GM18505 (cell line): ENCODE data around the gene ZFR2.

Experiments used
- ATAC-seq: cut with Tn5 transposase; IDR thresholded peaks from one replicate; pipeline ENCODE4 v1.9.1; 2021; ENCODE audit not compliant: unreplicated experiment
- POLR2A ChIP-seq: IDR thresholded peaks from 4 replicates; pipeline ENCODE4 v1.6.1; 2011; ENCODE audit warnings: borderline replicate concordance; ENCODE audit not compliant: insufficient read depth, insufficient read length; ENCODE audit errors: extremely low read depth

ZFR2 gene

GRCh38 chr19:3790941-3791340, 77.9 kb downstream of the ZFR2 start:
- ATAC-seq: no peak

GRCh38 chr19:3790209-3790734, 78.6 kb downstream of the ZFR2 start:
- TF ChIP-seq POLR2A: no peak
- ATAC-seq: no peak

More at GRCh38 chr19:3790941-3791340, 77.9 kb downstream of the ZFR2 start:
- no peak for TF ChIP-seq POLR2A

- no peak for ATAC-seq
- no peak for TF ChIP-seq POLR2A
Measured at GRCh38 chr19:3788996-3789778, 79.7 kb downstream of the ZFR2 start.

GRCh38 chr19:3785938-3786824, 82.7 kb downstream of the ZFR2 start, which contains the start of gene MATK:
MATK (minus strand) TSS chr19:3786381; CDS start chr19:3785135, 1,246 bp downstream.
- TF ChIP-seq POLR2A: no peak
- no peak for ATAC-seq

- TF ChIP-seq POLR2A: no peak
- no peak for ATAC-seq
Measured at GRCh38 chr19:3785451-3785937, 83.3 kb downstream of the ZFR2 start.

- TF ChIP-seq POLR2A: no peak
- ATAC-seq: no peak
Measured at GRCh38 chr19:3784607-3785450, 84.0 kb downstream of the ZFR2 start.

GRCh38 chr19:3783660-3784584, 84.9 kb downstream of the ZFR2 start:
- TF ChIP-seq POLR2A: no peak
- ATAC-seq: no peak

GRCh38 chr19:3782903-3783302, 85.9 kb downstream of the ZFR2 start:
- ATAC-seq: no peak
- TF ChIP-seq POLR2A: no peak

- ATAC-seq: no peak
- no peak for TF ChIP-seq POLR2A
Measured at GRCh38 chr19:3782330-3782729, 86.5 kb downstream of the ZFR2 start.

GRCh38 chr19:3781603-3782002, 87.2 kb downstream of the ZFR2 start:
- TF ChIP-seq POLR2A: no peak
- no peak for ATAC-seq

GRCh38 chr19:3780786-3781304, 88.0 kb downstream of the ZFR2 start:
- TF ChIP-seq POLR2A: no peak

More at GRCh38 chr19:3780786-3781304, 88.0 kb downstream of the ZFR2 start:
- ATAC-seq: no peak
